T-cell (primary cell): ENCODE results near the gene SIGLEC6. TPM values are rescaled to one million over a fixed set of nuclear protein-coding genes. Genes with fewer than 3 reads are reported as not detected.

ENCODE experiments used
- ATAC-seq, 4 experiments: fragments of 200-7000 bp in 3 of 4; fragments of 150-1000 bp in 1 of 4; cut with Tn5 transposase; replicated peaks in 1 of 4; 1 replicate in 3 of 4; 2 replicates in 1 of 4; pipeline ENCODE4 v1.10.0; 2021; ENCODE audit warnings: moderate library complexity in 3 of 4, mild to moderate bottlenecking in 2 of 4, moderate number of reproducible peaks in 1 of 4
- CTCF ChIA-PET, 2 donors: fragments of 300-600 bp; sonication (Branson Sonifier 250); formaldehyde crosslinking; loops; one replicate each; lab custom pipeline; 2022; ENCODE audit warnings: antibody characterized with exemption in 2 of 2; lab: Charles Lee
- POLR2A ChIA-PET, 2 donors: fragments of 300-600 bp; sonication (Branson Sonifier 250); formaldehyde crosslinking; loops; one replicate each; lab custom pipeline; 2022; ENCODE audit warnings: antibody characterized with exemption in 2 of 2; lab: Charles Lee
- DNase-seq, 35 experiments: peaks; one replicate each; pipeline versions ENCODE4 v3.0.0 to v3.0.0-alpha.2; 2013 to 2023
- H3K27ac ChIP-seq: one replicate; pipeline ENCODE4 v1.5.1; 2013; ENCODE audit warnings: low read length
- H3K27me3 ChIP-seq, 2 experiments: replicated peaks in 1 of 2; 1 replicate in 1 of 2; 2 replicates in 1 of 2; pipeline versions ENCODE4 v1.6.1 to v1.7.0; 2013; ENCODE audit warnings: low read length in 1 of 2, mixed read lengths in 1 of 2; ENCODE audit not compliant: control insufficient read depth in 2 of 2, insufficient read depth in 2 of 2; ENCODE audit errors: extremely low read depth in 1 of 2
- H3K36me3 ChIP-seq, 2 donors: 1 replicate in 1 of 2; 2 replicates in 1 of 2; pipeline versions ENCODE4 v1.6.1 to v1.7.0; 2013; ENCODE audit warnings: low read length in 1 of 2; ENCODE audit not compliant: control insufficient read depth in 2 of 2, insufficient read depth in 1 of 2; ENCODE audit errors: extremely low read depth in 1 of 2
- H3K4me1 ChIP-seq, 2 experiments: 1 replicate in 1 of 2; 2 replicates in 1 of 2; pipeline versions ENCODE4 v1.6.1 to v1.7.0; 2013; ENCODE audit warnings: low read length in 2 of 2, mixed read lengths in 1 of 2; ENCODE audit not compliant: insufficient read depth in 2 of 2, control insufficient read depth in 1 of 2; ENCODE audit errors: extremely low read depth in 1 of 2
- H3K4me3 ChIP-seq, 2 donors: 1 replicate in 1 of 2; 2 replicates in 1 of 2; pipeline versions ENCODE4 v1.5.1 to v1.7.0; 2013; ENCODE audit warnings: mild to moderate bottlenecking in 2 of 2, low read length in 1 of 2, moderate library complexity in 1 of 2; ENCODE audit not compliant: control insufficient read depth in 1 of 2; ENCODE audit errors: extremely low read depth in 1 of 2
- H3K9me3 ChIP-seq: 2 replicates; pipeline ENCODE4 v1.7.0; 2013
- H3K27ac Mint-ChIP-seq, 2 donors: one replicate each; pipeline ENCODE4 v1.8.0; 2020 to 2021; ENCODE audit warnings: mild to moderate bottlenecking in 2 of 2, mixed read lengths in 2 of 2
- H3K27me3 Mint-ChIP-seq, 2 donors: one replicate each; pipeline ENCODE4 v1.8.0; 2021 to 2022; ENCODE audit warnings: mixed read lengths in 2 of 2
- H3K36me3 Mint-ChIP-seq: one replicate; pipeline ENCODE4 v1.8.0; 2021; ENCODE audit warnings: mixed read lengths
- H3K4me1 Mint-ChIP-seq, 3 donors: one replicate each; pipeline ENCODE4 v1.8.0; 2020 to 2022; ENCODE audit warnings: mixed read lengths in 3 of 3, mild to moderate bottlenecking in 1 of 3
- H3K4me3 Mint-ChIP-seq, 3 donors: one replicate each; pipeline ENCODE4 v1.8.0; 2020 to 2022; ENCODE audit warnings: mild to moderate bottlenecking in 3 of 3, mixed read lengths in 3 of 3, moderate library complexity in 3 of 3
- H3K9me3 Mint-ChIP-seq, 3 donors: one replicate each; pipeline ENCODE4 v1.8.0; 2020 to 2022; ENCODE audit warnings: mixed read lengths in 3 of 3
- WGBS: methylation state at CpG from one replicate; pipeline ENCODE4 v1.1.5; 2013; ENCODE audit warnings: missing lambda C conversion rate; ENCODE audit not compliant: insufficient coverage; 5-methylcytosine and 5-hydroxymethylcytosine counted together
- total RNA-seq, 35 experiments: library from RNA in 6 of 35; stranded (reverse) in 6 of 35; fragments of 120-200 nt in 1 of 35; gene quantifications; one replicate each; pipeline versions ENCODE4 v1.2.1 to v1.2.4 and lab custom pipeline; 2013 to 2026

The SIGLEC6 gene
- total RNA-seq, 5 donors from 2014 or later (not counting 1 experiment from before 2014, with no cell fraction given) = 0.23 to 0.79 (median 0.64) TPM; not detected in 1

- peaks cover 7 to 13% of the 10 kb centered on the region in 2 donors for H3K27me3 Mint-ChIP-seq
- peaks cover 0 to 8% of the 10 kb centered on the region in 2 donors for H3K36me3 ChIP-seq
- H3K4me1 Mint-ChIP-seq = peaks cover 33 to 37% (median 33%) of the 10 kb centered on the region in 3 donors
- H3K9me3 Mint-ChIP-seq = no peaks in the 10 kb centered on the region
- CTCF ChIA-PET = no interaction called here
- peak; percentile 55 to 92 (median 72) for DNase-seq
- H3K4me3 ChIP-seq = peak within 1 kb of the TSS; percentile 76 to 77
- peak within 1 kb of the TSS; percentile 15 for H3K27ac ChIP-seq
- H3K4me3 Mint-ChIP-seq = peak within 1 kb of the TSS; percentile 94 to 97 (median 96)
- POLR2A ChIA-PET = no interaction called here
- peaks cover 5 to 16% of the 10 kb centered on the region in 2 experiments for H3K4me1 ChIP-seq
- peaks cover 0 to 4% of the 10 kb centered on the region in 2 experiments for H3K27me3 ChIP-seq
- H3K36me3 Mint-ChIP-seq = peaks cover 24% of the 10 kb centered on the region
- H3K9me3 ChIP-seq = no peaks in the 10 kb centered on the region
- H3K27ac Mint-ChIP-seq = peak within 1 kb of the TSS; percentile 80 to 87
- ATAC-seq = peak; percentile 91 to 99 (median 98)
- 2% methylated on average over 29 of the region's 30 CpGs for WGBS
Measured at GRCh38 chr19:51570962-51571575, 39.6 kb upstream of the SIGLEC6 start, which contains the start of gene ZNF175. Gene ZNF175 (plus strand): TSS chr19:51571283. CDS start chr19:51573330, 2,047 bp downstream.

GRCh38 chr19:51568456-51568855 lies 37.0 kb upstream of the SIGLEC6 start:
- ChIA-PET CTCF (interaction anchor here in 1 of 2 donors (0.6 kb wide), 1 partner anchor 472 kb away, joined by 3 read pairs; no protein-coding TSS in a partner anchor), POLR2A (no interaction called here)
- DNase-seq (no peak), ATAC-seq (no peak)
- H3K9me3 Mint-ChIP-seq = no peaks in the 10 kb centered on the region
- no peak overlapping the region for H3K27ac ChIP-seq
- H3K4me3 ChIP-seq = no peak overlapping the region
- H3K9me3 ChIP-seq = no peaks in the 10 kb centered on the region
- 100% methylated on average over 1 of the region's 1 CpG for WGBS
- no peak overlapping the region for H3K27ac Mint-ChIP-seq
- peaks cover 6 to 18% of the 10 kb centered on the region in 2 experiments for H3K27me3 ChIP-seq
- peaks cover 0 to 5% of the 10 kb centered on the region in 2 donors for H3K36me3 ChIP-seq
- H3K4me3 Mint-ChIP-seq = no peak overlapping the region
- peaks cover 24 to 27% (median 25%) of the 10 kb centered on the region in 3 donors for H3K4me1 Mint-ChIP-seq
- peaks cover 5 to 16% of the 10 kb centered on the region in 2 experiments for H3K4me1 ChIP-seq
- peaks cover 9% of the 10 kb centered on the region for H3K36me3 Mint-ChIP-seq
- peaks cover 29 to 38% of the 10 kb centered on the region in 2 donors for H3K27me3 Mint-ChIP-seq

- peaks cover 20 to 24% (median 23%) of the 10 kb centered on the region in 3 donors for H3K4me1 Mint-ChIP-seq
- no peak overlapping the region for H3K27ac Mint-ChIP-seq
- no peaks in the 10 kb centered on the region for H3K9me3 ChIP-seq
- no peaks in the 10 kb centered on the region for H3K36me3 ChIP-seq
- peaks cover 6 to 23% of the 10 kb centered on the region in 2 experiments for H3K27me3 ChIP-seq
- H3K4me3 ChIP-seq = no peak overlapping the region
- H3K27me3 Mint-ChIP-seq = peaks cover 35 to 44% of the 10 kb centered on the region in 2 donors
- H3K4me3 Mint-ChIP-seq = no peak overlapping the region
- no peak for DNase-seq
- CTCF ChIA-PET = no interaction called here
- H3K9me3 Mint-ChIP-seq = no peaks in the 10 kb centered on the region
- no peak overlapping the region for H3K27ac ChIP-seq
- H3K4me1 ChIP-seq = peaks cover 5 to 16% of the 10 kb centered on the region in 2 experiments
- ATAC-seq = no peak
- POLR2A ChIA-PET = no interaction called here
- WGBS = 80% methylated on average over 1 of the region's 4 CpGs
- H3K36me3 Mint-ChIP-seq = peaks cover 4% of the 10 kb centered on the region
Measured at GRCh38 chr19:51567583-51567982, 36.1 kb upstream of the SIGLEC6 start.

- Histone ChIP-seq H3K4me3 (no peak overlapping the region), H3K27me3 (peaks cover 7 to 23% of the 10 kb centered on the region in 2 experiments), H3K9me3 (no peaks in the 10 kb centered on the region), H3K4me1 (peaks cover 5 to 8% of the 10 kb centered on the region in 2 experiments), H3K27ac (no peak overlapping the region), H3K36me3 (no peaks in the 10 kb centered on the region)
- ATAC-seq = no peak
- Mint-ChIP-seq H3K4me3 (no peak overlapping the region), H3K27me3 (peaks cover 41 to 49% of the 10 kb centered on the region in 2 donors), H3K27ac (no peak overlapping the region), H3K9me3 (no peaks in the 10 kb centered on the region), H3K36me3 (no peaks in the 10 kb centered on the region), H3K4me1 (peaks cover 10 to 14% (median 13%) of the 10 kb centered on the region in 3 donors)
- 75% methylated on average over 3 of the region's 8 CpGs for WGBS
- ChIA-PET CTCF (no interaction called here), POLR2A (no interaction called here)
- DNase-seq = no peak
Measured at GRCh38 chr19:51566489-51567100, 35.1 kb upstream of the SIGLEC6 start.

GRCh38 chr19:51565583-51565982 lies 34.1 kb upstream of the SIGLEC6 start:
- Histone ChIP-seq H3K9me3 (no peaks in the 10 kb centered on the region), H3K27ac (no peak overlapping the region), H3K27me3 (peaks cover 9 to 23% of the 10 kb centered on the region in 2 experiments), H3K4me1 (peaks cover 0 to 3% of the 10 kb centered on the region in 2 experiments), H3K4me3 (no peak overlapping the region), H3K36me3 (no peaks in the 10 kb centered on the region)
- H3K27me3 Mint-ChIP-seq = peaks cover 51 to 58% of the 10 kb centered on the region in 2 donors
- ChIA-PET POLR2A (no interaction called here), CTCF (no interaction called here)
- no peak overlapping the region for H3K27ac Mint-ChIP-seq
- H3K4me3 Mint-ChIP-seq = no peak overlapping the region
- DNase-seq = no peak
- no peaks in the 10 kb centered on the region for H3K9me3 Mint-ChIP-seq
- WGBS = 43% methylated on average over 3 of the region's 4 CpGs
- ATAC-seq = no peak
- H3K36me3 Mint-ChIP-seq = no peaks in the 10 kb centered on the region
- peaks cover 2 to 4% (median 4%) of the 10 kb centered on the region in 3 donors for H3K4me1 Mint-ChIP-seq

GRCh38 chr19:51564791-51565190 lies 33.3 kb upstream of the SIGLEC6 start:
- no peaks in the 10 kb centered on the region for H3K36me3 ChIP-seq
- Mint-ChIP-seq H3K27me3 (peaks cover 57 to 65% of the 10 kb centered on the region in 2 donors), H3K27ac (no peak overlapping the region), H3K4me3 (no peak overlapping the region), H3K9me3 (no peaks in the 10 kb centered on the region), H3K4me1 (no peaks in the 10 kb centered on the region), H3K36me3 (no peaks in the 10 kb centered on the region)
- H3K4me1 ChIP-seq = no peaks in the 10 kb centered on the region
- DNase-seq (peak in 1 of 35 experiments; percentile 27), ATAC-seq (no peak)
- 50% methylated on average over 2 of the region's 6 CpGs for WGBS
- H3K4me3 ChIP-seq = no peak overlapping the region
- peaks cover 9 to 29% of the 10 kb centered on the region in 2 experiments for H3K27me3 ChIP-seq
- H3K27ac ChIP-seq = no peak overlapping the region
- no peaks in the 10 kb centered on the region for H3K9me3 ChIP-seq
- ChIA-PET POLR2A (no interaction called here), CTCF (no interaction called here)
